Kidney epithelial cell (primary cell): ENCODE data around the gene GPR25. TPM values are rescaled to one million over a fixed set of nuclear protein-coding genes. Genes with fewer than 3 reads are reported as not detected.
A peak's percentile ranks its signal among the peaks of the same experiment; 100 is the strongest.

ENCODE experiments used
- DNase-seq: peaks from one replicate; pipeline ENCODE4 v3.0.0-alpha.2; 2010; ENCODE audit warnings: low read depth
- H3K27me3 ChIP-seq: 2 replicates; pipeline ENCODE4 v1.6.0; 2011; ENCODE audit warnings: low read length; ENCODE audit not compliant: control insufficient read depth, insufficient read depth
- H3K36me3 ChIP-seq: 2 replicates; pipeline ENCODE4 v1.5.1; 2011; ENCODE audit warnings: low read length; ENCODE audit not compliant: control insufficient read depth, insufficient read depth
- H3K4me3 ChIP-seq: 2 replicates; pipeline ENCODE4 v1.5.1; 2011; ENCODE audit warnings: low read depth, mild to moderate bottlenecking, control low read depth, low read length
- total RNA-seq: library from RNA; depleted of rRNA; stranded (reverse); fragments of >200 nt; gene quantifications from 2 replicates; pipeline ENCODE4 v1.2.3, GENCODE V29; 2015
- TF ChIP-seq, protein P1 (sequence below): IDR thresholded peaks from 2 replicates; pipeline ENCODE4 v1.5.1; 2011; ENCODE audit warnings: mild to moderate bottlenecking, moderate library complexity, low read length, control low read depth, inconsistent platforms; ENCODE audit not compliant: insufficient read depth, poor library complexity, severe bottlenecking

GPR25 gene
- total RNA-seq, 1 donor from 2014 or later = not detected

DNA sequence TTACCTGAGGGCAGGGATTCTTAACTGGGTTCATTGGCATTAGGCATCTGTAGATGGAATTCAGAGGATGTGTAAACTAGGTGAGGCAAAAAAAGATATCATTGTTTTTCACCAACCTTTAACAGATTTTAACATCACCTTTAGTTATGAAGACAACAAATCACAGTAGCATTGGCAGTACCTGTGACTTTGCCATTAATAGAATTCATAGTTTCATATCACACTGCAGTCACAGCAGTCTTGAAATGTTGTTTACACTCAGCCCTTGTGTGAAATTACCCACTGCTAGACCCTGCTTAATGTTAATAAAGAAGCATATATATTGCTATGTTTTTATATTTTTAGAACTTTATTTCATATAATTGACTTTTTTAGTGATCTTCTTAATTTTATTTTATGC, 20.2 kb downstream of the GPR25 start:
- H3K4me3 ChIP-seq = peak overlapping the region; percentile 77
- TF ChIP-seq, protein P1, sequence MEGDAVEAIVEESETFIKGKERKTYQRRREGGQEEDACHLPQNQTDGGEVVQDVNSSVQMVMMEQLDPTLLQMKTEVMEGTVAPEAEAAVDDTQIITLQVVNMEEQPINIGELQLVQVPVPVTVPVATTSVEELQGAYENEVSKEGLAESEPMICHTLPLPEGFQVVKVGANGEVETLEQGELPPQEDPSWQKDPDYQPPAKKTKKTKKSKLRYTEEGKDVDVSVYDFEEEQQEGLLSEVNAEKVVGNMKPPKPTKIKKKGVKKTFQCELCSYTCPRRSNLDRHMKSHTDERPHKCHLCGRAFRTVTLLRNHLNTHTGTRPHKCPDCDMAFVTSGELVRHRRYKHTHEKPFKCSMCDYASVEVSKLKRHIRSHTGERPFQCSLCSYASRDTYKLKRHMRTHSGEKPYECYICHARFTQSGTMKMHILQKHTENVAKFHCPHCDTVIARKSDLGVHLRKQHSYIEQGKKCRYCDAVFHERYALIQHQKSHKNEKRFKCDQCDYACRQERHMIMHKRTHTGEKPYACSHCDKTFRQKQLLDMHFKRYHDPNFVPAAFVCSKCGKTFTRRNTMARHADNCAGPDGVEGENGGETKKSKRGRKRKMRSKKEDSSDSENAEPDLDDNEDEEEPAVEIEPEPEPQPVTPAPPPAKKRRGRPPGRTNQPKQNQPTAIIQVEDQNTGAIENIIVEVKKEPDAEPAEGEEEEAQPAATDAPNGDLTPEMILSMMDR = no peak
- no peak for DNase-seq
- no peaks in the 10 kb centered on the region for H3K36me3 ChIP-seq
- no peaks in the 10 kb centered on the region for H3K27me3 ChIP-seq

DNA sequence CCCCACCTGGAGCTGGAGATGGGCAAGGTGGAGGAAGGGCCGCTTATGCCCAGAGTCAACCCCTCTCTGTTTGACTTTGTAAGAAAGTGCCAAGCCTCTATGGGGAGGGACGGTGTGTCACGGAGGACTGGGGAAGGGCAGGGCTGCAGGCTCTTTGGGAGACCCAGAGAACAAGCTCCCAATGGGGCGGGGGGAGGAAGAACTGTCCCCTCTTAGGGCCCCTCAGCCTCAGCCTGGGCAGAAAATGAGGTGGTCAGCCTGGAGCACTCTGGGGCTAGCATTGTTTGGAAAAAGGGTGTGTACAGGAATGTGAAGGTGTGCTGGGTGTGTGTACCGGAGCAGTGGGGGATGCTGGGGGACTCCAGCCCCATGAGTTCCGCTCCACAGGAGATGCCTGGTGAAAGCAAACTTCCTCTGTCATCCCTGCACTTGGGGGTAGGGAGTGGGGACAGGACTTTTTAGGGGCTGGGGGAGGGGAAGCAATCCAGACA, 20.7 kb downstream of the GPR25 start:
- Histone ChIP-seq H3K4me3 (peak overlapping the region; percentile 32), H3K27me3 (no peaks in the 10 kb centered on the region), H3K36me3 (no peaks in the 10 kb centered on the region)
- TF ChIP-seq, protein P1 = no peak
- no peak for DNase-seq

DNA sequence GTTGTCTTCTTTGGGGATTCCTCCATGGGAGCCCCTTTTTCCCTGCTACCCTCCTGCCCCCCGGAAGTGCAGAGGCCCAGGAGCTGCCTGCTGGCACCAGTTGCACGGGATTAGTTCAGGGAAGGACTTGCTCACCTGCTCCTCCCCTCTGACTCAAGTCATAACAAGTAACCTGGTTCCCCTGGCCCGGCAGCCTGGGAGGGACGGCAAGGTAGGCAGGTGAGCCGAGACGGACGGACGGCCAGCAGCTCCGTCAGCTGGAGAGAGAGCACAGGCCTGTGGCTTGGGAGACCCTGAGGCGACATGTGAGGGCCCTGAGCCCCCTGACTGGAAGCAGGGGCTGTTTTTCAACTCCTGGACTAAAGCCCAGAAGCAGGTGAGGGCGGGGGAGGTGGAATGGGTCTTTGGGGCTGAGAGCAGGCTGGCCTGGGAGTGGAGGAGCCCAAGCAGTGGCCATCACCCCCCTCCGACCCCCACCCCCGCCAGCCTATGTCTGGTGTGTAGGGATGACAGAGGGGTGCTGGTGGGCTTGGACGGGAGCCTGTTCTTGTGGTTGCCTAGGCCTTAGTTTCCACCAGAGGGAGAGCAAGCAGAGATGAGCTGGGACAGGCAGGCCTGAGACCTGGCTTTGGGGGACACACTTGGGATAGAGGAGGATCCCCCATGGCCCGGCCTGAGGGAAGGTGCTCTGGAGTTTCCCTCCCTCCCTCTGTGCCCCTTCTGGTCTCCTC, 22.1 kb downstream of the GPR25 start, which contains the start of gene INAVA:
Gene INAVA, plus strand, starts transcription at position 189 of the 731 bp plus-strand sequence. CDS start 3,501 bp downstream, outside the sequence.
- TF ChIP-seq, protein P1 = peak; percentile 35
- Histone ChIP-seq H3K27me3 (no peaks in the 10 kb centered on the region), H3K4me3 (peak within 1 kb of the TSS; percentile 46), H3K36me3 (no peaks in the 10 kb centered on the region)
- DNase-seq = no peak

DNA sequence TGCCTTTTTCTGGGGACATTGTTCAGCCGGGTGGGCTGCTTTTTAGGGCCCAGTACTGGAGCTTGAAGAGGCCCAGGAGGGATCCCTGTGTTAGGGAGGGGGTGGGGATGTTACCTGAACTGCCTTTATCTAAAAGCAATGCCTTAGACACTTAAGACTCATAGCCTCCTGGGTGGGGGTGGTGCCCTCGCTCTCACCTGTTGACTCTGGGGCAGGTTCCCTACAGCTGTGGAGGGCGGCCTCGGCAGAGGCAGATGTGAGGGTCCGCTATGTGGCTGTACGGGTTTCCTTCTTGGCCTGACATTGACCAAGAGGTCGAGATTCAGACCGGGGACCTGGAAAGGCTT, 22.6 kb downstream of the GPR25 start:
- no peaks in the 10 kb centered on the region for H3K27me3 ChIP-seq
- H3K4me3 ChIP-seq = peak overlapping the region; percentile 46
- TF ChIP-seq, protein P1 = no peak
- H3K36me3 ChIP-seq = no peaks in the 10 kb centered on the region
- no peak for DNase-seq

DNA sequence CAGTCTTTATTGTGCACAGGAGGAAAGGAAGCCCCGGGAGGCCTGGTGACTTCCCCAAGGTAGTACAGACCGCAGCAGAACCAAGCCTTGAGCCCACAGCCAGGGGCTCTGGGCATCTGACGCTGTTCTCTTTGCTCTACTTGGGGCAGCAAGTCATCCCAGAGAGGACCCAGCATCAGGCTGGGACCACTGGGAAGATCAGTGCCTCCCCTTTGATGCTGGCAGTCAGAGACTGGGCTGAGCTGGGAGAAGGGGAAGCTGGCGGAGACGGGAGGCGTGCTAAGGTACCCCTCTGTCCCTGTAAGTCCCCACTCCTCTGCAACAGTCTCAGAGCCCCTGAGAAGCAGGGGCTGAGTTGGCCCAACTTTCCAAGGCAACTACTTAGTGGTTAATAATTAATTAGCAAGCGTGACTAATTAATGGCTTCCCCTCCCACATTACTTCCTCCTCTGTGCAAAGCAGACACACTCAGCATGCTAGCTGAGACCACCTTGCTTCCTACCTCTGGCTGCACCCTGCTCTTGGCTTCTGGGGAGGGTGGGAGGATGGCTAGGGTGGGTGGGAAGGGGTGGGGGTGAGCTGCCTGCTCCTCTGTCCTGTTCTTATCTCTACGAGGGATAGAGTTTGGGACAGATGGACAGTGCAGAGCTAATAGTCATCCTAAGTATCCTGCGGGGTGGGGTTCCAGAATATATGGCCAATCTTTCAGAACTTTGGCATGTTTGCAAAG, 23.2 kb downstream of the GPR25 start:
- Histone ChIP-seq H3K36me3 (peaks cover 2% of the 10 kb centered on the region), H3K27me3 (no peaks in the 10 kb centered on the region), H3K4me3 (peak overlapping the region; percentile 46)
- TF ChIP-seq, protein P1 = no peak
- DNase-seq = no peak
